Choroid plexus epithelial cell (primary cell): ENCODE measurements around the gene NOX3.
"Not testable (repeated sequence)": the region's sequence is repeated elsewhere in the genome, so short reads cannot be mapped to it uniquely, and the experiment has no call there.

ENCODE experiments used
- DNase-seq: peaks from one replicate; pipeline ENCODE4 v3.0.0-alpha.2; 2010; ENCODE audit warnings: low read depth
- H3K4me3 ChIP-seq: 2 replicates; pipeline ENCODE4 v1.5.1; 2011; ENCODE audit warnings: low read depth, mild to moderate bottlenecking, control low read depth, low read length, moderate library complexity
- TF ChIP-seq, protein P1 (sequence below): conservative IDR thresholded peaks from 2 replicates; pipeline ENCODE4 v1.5.1; 2011; ENCODE audit warnings: low read depth, mild to moderate bottlenecking, control low read depth, inconsistent platforms, low read length, moderate library complexity

Gene NOX3

DNA sequence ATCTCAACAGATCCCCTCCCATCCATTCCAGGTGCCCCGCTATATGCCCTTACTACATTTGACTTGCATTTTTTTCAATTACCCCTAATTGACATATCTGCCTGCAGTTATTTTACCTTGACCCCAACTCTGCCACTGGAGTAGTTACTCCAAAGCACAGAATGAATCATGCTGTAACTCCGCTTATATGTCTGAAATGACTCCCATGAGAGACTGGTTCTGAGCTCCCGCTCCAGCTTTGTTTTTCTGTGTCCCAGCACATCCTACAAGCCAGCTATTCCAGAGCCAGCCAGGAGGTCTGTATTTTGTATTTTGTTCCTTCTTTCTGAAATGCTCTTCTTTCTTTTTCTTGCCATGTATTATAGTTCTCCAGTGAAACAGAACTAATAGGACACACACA is 10.9 kb upstream of the NOX3 start:
- DNase-seq = no peak
- H3K4me3 ChIP-seq = no peak overlapping the region
- TF ChIP-seq, protein P1, sequence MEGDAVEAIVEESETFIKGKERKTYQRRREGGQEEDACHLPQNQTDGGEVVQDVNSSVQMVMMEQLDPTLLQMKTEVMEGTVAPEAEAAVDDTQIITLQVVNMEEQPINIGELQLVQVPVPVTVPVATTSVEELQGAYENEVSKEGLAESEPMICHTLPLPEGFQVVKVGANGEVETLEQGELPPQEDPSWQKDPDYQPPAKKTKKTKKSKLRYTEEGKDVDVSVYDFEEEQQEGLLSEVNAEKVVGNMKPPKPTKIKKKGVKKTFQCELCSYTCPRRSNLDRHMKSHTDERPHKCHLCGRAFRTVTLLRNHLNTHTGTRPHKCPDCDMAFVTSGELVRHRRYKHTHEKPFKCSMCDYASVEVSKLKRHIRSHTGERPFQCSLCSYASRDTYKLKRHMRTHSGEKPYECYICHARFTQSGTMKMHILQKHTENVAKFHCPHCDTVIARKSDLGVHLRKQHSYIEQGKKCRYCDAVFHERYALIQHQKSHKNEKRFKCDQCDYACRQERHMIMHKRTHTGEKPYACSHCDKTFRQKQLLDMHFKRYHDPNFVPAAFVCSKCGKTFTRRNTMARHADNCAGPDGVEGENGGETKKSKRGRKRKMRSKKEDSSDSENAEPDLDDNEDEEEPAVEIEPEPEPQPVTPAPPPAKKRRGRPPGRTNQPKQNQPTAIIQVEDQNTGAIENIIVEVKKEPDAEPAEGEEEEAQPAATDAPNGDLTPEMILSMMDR = no peak

DNA sequence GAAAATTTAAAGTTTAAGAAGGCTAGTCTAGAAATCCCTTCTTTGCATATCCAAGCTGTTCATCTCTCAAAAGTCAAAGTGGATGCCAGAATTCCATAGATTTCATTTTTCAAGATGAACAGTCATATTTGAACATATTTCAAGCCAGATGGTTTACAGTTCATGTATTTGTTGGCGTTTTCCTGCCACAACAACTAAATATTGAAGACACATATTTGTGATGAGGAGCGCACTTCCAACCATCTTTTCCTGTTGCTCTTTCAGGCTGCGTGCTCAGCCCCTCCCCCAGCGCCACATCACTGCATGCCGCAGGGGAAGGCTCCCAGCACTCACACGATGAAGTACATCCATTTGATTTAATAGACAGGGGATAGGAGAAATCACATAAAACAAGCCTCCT is 5.9 kb upstream of the NOX3 start:
- TF ChIP-seq, protein P1 = no peak
- DNase-seq = no peak
- no peak overlapping the region for H3K4me3 ChIP-seq

DNA sequence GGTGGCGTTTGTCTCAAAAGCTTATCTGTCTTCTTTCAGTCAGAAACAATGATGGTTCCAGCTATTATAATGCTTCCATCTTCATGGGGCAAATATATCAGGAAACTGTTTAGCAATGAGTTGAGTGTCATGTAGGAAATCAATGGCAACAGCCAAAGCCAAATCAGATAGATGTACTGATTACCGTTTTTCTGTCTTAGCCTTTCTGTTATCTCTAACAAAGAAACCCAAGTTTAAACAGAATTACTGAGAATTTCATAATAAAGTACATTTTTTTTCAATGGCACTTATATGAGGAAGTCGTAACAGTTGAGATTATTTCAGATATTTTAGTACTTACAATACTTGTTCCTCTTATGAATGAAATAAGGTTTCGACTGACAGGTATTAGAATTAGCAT is 1.2 kb downstream of the NOX3 start:
- H3K4me3 ChIP-seq = no peak overlapping the region

DNA sequence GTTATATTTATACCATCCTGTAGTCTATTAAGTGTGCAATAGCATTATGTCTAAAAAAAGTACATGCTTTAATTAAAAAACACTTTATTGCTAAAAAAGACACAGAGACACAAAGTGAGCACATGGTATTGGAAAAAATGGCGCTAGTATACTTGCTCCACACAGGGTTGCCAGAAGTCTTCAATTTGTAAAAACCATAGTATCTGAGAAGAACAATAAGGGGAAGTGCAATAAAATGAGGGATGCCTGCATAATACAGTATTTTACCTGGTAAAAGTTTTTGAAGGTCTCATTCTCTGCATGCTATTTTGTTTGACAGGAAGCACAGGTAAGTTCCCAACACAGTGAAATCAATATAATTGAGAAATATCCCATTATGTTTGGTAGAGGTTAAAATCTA is 1.6 kb downstream of the NOX3 start:
- TF ChIP-seq, protein P1 = no peak
- DNase-seq = no peak

More for the DNA sequence above, 1.2 kb downstream of the NOX3 start:
- TF ChIP-seq, protein P1 = no peak
- no peak for DNase-seq

DNA sequence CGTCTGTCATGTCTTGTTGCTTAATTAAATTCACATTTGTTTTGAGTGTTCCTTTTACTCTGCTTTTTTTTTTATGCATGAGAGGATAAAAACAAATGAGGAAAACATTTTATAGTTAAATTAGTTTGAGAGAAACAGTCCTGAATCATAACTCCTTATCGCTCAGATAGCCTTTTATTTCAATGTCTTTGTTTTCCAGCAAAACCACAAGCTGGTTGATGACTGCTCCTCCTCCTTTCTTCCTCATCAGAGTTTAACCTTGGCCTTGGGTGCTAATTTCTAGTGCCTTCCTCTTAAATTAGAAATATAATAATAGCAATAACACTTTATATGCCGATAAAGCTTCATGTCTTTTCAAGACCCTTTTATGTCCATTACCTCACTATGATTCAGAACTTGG is 3.1 kb downstream of the NOX3 start:
- DNase-seq = no peak
- H3K4me3 ChIP-seq = no peak overlapping the region
- TF ChIP-seq, protein P1 = no peak

More for the DNA sequence above, 1.6 kb downstream of the NOX3 start:
- no peak overlapping the region for H3K4me3 ChIP-seq

DNA sequence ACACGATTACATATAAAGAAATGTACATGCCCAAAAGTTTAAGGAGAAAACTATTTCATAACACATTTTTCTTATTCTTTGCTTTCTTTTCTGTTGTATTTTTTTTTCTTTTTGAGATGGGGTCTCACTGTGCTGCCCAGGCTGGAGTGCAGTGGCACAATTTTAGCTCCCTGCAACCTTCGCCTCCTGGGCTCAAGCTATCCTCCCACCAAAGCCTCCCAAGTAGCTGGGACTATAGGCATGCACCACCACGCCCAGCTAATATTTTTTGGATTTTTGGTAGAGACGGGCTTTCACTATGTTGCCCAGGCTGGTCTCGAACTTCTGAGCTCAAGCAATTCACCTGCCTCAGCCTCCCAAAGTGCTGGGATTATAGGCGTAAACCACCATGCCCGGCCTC is 4.1 kb downstream of the NOX3 start:
- DNase-seq, H3K4me3 ChIP-seq: not testable (repeated sequence)

DNA sequence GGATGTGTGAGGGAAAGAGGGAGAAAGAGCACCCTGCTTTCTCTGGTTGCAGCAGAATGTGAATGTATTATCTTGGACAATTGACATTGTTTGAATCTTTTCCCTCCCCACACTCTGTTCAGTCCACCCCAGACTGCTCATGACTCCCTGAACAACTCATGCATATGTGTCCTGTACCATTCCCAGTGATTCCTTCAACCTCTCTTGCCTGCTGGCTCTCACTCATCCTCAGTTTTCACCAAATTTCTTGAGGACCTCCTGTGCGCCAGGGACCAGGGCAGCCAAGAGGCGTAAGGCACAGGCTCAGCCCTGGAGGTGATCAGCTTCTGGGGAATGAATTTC is 5.4 kb downstream of the NOX3 start:
- DNase-seq = no peak
- TF ChIP-seq, protein P1 = no peak
- H3K4me3 ChIP-seq = no peak overlapping the region
